Activated CD4-positive, alpha-beta T cell treated with anti-CD3 and anti-CD28 coated beads, Interleukin-2, Interleukin-6, amounts not matched to agents 100 ng/mL and 50 ng/mL, durations not matched to agents 16 hours and 8 hours (primary cell): ENCODE data around the gene PXT1.
"Not testable (repeated sequence)": the region's sequence is repeated elsewhere in the genome, so short reads cannot be mapped to it uniquely, and the experiment has no call there.

Experiments used
- DNase-seq: peaks from one replicate; pipeline ENCODE4 v3.0.0-alpha.2; 2020

The PXT1 gene

GRCh38 chr6:36442671-36443470, at the start of gene PXT1, which contains the start of gene KCTD20:
Gene PXT1, minus strand, starts transcription at chr6:36442854. Its CDS starts 16,772 bp downstream, at chr6:36426082.
Gene KCTD20, plus strand, starts transcription at chr6:36443000. Its CDS starts 27,098 bp downstream, at chr6:36470098.
- peak; percentile 93 for DNase-seq

DNA sequence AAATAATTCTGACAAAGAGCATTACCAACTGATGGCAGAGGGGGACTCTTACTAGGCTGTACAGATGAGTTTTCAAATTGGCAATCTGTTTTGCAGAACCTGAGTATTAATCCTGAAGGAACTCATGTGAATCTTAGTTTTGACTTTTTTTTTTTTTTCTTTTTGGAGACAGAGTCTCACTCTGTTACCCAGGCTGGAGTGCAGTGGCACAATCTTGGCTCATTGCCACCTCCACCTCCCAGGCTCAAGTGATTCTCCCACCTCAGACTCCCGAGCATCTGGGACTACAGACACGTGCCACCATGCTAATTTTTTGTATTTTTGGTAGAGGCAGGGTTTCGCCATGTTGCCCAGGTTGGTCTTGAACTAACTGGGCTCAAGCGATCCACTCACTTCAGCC, 49.4 kb upstream of the PXT1 start:
- DNase-seq = no peak

DNA sequence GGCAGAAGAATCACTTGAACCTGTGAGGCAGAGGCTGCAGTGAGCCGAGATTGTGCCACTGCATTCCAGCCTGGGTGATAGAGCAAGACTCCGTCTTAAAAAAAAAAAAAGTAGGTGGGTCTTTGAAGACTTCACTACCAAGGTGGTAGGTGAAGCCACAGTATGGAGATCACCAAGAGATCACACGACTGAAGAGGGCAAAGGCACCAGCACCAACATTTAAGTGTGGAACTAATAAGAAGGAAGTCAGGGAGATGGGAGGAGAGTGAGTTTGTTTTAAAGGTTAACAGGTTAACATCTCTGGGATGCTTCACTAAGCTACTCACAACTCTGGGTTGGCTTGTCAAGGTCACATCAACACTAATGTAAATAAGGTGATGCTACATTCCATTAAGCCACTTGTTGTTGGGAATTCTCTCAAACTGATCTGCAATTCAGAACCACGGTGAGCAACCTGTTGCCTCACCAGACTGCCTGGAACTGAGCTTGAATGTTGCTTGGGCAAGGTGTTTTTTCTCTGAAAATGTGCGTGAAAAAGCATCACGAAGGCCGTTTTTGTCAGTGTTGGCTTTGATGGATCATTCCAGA, 48.8 kb upstream of the PXT1 start:
- DNase-seq = no peak

GRCh38 chr6:36489426-36489825, 46.8 kb upstream of the PXT1 start:
- DNase-seq = no peak

DNA sequence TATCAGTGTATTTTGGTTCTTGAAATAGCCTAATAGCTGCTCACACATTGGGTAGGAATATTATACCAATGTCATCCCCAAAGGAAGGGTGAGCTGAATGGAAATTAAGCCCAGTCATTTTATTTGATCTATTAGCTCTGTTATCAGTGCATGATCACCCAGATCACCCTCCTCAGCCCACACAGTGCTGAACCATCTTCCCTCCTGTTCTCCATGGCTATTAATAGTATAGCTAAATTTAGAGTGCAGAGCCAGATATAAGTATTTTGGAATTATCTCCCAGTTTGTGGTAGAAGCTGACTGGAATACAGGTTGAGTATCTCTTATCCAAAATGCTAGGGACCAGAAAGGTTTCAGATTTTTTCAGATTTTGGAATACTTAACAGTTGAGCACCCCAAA, 45.6 kb upstream of the PXT1 start:
- no peak for DNase-seq

DNA sequence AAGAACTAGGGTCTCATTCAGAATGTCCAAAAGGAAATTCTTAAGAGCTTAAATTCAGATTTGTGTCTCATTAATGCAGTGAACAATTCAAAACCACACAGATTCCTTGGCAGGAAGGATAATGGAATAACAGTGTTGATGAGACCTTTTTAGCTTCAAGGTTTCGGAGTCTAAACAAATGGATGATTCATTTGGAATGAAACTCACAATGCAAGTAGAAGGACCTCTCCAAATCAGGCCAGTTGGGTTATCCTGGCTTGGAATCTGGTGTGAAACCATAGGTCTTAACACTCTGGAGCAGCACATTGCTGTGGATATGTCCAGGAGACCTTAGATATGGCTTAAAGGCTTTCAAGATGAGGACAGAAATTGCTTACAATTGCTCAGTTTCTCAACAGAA, 45.0 kb upstream of the PXT1 start:
- DNase-seq = no peak

DNA sequence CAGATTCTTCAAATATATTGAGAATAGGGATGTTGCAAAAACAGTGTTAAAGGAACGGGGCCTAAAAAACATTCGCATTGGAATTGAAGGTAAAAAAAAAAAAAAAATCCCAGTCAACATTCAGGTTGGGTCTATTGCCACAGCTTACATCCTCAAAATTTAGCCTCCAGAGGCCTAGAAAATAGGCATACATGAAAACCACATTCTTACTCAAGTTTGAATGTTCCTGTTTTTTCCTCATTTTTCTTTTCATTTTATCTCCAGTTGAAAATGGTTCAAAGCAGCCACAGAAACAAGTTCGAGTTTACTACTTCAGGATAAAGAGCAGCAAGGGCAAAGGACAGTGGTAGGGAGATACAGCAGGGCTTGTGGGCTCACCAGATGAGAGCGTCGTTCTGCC, 42.1 kb upstream of the PXT1 start:
- DNase-seq = no peak

- DNase-seq = not testable (repeated sequence)
Measured at GRCh38 chr6:36483326-36483725, 40.7 kb upstream of the PXT1 start.

- DNase-seq = no peak
Measured at GRCh38 chr6:36479256-36479655, 36.6 kb upstream of the PXT1 start.

GRCh38 chr6:36478051-36478526, 35.4 kb upstream of the PXT1 start:
- DNase-seq = no peak

- DNase-seq = no peak
Measured at GRCh38 chr6:36469946-36470345, 27.3 kb upstream of the PXT1 start.

- DNase-seq = no peak
Measured at GRCh38 chr6:36469148-36469661, 26.6 kb upstream of the PXT1 start.

DNA sequence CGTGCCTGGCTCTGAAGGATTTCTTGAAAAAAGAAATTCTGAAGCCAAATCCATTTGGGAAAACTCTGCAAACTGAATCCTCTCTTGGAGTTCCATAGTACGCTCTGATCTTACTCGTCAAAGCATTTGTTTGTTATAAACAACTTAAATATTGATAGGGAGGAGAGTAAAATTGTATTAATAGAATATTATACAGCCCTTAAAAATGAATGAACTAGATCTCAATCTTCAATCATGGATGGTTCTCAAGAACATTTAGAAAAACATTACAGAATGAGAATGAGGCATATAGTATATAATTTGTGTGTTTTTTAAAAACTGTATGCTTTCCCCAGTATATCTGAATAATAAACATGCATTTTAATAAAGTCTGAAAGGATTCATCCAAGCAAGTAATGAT, 25.0 kb upstream of the PXT1 start:
- no peak for DNase-seq

GRCh38 chr6:36464233-36464632, 21.6 kb upstream of the PXT1 start:
- DNase-seq = no peak

DNA sequence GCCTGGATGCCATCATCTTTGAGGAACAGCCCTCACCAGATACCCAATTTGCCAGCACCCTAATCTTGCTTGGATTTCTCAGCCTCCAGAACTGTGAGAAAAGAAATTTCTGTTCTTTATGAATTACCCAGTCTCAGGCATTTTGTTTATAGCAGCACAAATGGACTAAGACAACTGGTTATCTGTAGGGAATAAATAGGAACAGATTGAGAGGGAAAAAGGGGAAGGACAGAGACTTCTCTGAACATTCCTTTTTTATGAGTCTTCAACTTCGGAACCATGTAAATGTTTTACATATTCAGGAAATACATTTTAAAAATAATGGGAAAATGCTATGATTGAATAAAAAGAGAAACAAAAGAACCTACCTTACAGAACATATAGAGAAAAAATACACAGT, 21.0 kb upstream of the PXT1 start:
- DNase-seq = no peak

DNA sequence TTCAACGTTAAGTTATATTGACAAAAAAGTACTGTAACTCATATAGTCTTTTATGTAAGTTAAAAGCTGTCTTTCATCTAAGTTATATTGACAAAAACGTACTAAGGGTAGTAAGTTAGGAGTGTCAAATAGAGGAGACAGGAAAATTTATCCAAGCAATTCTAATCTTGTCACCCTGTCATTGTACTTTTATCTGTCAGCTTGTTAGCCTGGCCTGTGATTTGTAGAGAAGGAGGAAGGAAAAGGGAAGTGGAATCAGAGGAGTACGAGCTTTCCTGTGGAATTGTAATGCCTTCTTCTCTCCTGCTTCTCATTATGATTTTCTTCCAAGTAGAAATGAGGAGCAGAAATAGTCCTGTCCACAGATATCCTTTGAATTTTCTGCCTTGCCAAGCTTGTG, 19.0 kb upstream of the PXT1 start:
- no peak for DNase-seq

DNA sequence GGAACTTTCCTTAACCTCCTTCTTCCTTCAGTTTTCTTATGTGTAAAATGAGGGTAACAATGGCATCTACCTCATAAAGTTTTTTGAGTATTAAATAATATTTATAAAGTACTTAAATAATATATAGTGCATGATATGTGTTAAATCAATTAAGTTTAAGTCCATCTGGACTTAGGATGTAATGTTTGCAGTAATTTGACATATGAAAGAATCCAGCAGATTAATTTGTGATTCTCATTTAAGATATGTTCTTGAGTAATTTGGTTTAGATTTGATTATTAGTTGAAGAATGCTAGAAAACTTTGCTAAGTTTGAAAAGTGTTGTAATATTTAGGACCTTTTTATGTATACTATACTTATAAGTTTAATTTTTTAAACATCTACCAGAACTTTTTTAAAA, 18.3 kb upstream of the PXT1 start:
- no peak for DNase-seq

DNA sequence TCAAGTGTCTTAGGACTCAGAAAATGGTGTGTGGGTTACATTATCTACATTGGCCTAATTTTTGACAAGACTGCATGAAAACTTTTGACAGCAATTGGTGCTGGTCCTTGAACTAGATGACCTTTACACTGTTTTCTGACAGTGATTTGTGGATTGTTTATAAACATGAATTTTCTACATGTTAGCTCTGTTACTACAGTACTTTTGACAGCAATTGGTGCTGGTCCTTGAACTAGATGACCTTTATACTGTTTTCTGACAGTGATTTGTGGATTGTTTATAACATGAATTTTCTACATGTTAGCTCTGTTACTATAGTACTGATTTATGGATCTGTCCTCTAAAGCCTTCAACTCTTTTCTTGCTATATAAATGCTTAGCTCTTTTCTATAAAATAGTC, 16.8 kb upstream of the PXT1 start:
- DNase-seq = no peak

DNA sequence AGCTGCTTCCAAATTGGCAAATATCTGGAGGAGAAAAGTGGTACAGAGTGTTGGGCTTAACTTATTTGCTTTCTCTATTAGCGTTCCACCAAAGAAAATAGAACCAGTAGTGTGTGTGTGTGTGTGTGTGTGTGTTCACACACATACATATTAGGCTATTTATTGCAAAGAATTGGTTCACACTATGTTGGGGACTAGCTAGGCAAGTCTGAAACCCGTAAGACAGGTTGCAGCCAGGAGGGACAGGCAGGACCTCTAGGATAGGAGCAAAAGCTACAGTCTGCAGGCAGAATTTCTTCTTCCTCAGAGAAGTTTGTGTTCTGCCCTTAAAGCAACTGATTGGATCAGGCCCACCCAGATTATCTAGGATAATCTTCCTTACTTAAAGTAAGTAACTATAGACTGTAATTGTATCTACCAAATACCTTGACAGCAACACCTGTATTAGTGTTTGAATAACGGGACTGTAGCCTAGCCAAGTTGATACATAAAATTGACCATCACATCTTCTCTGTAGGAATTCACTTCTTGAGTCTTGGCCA, 12.9 kb upstream of the PXT1 start:
- DNase-seq = no peak

- DNase-seq = not testable (repeated sequence)
Measured at GRCh38 chr6:36452897-36453296, 10.2 kb upstream of the PXT1 start.

DNA sequence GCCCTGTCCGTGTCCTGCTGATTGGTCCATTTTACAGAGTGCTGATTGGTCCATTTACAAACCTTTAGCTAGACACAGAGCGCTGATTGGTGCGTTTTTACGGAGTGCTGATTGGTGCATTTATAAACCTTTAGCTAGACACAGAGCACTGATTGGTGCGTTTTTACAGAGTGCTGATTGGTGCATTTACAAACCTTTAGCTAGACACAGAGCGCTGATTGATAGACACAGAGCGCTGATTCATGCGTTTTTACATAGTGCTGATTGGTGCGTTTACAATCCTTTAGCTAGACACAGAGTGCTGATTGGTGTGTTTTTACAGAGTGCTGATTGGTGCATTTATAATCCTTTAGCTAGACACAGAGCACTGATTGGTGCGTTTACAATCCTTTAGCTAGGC, 6.5 kb upstream of the PXT1 start:
- not testable (repeated sequence) for DNase-seq

DNA sequence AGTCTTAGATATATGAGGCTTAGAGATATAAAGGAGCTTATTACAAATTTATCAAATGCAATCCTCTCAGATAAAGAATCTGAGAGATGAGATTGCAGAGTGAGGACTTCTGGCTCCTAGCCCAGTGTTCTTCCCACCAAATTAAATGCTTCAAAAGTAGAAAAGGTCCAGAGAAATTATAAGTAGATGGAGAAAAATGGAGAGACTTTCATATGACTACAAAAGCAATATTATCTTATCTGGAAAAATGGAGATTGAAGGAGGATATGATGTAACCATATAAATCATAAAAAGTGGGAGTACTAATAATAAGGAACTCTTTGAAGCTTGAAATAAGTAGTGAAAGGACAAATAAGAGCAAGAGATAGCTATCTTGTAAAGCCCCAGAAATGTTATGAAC, 3.0 kb upstream of the PXT1 start:
- no peak for DNase-seq

- DNase-seq = no peak
Measured at GRCh38 chr6:36444470-36444869, 1.8 kb upstream of the PXT1 start.
